Stomach (tissue), 9 donors: Measurements from ENCODE around the gene AKAP13. TPM values are rescaled to one million over a fixed set of nuclear protein-coding genes. Genes with fewer than 3 reads are reported as not detected.
A peak's percentile ranks its signal among the peaks of the same experiment; 100 is the strongest.

Source experiments
- DNase-seq, 2 donors: peaks; one replicate each; pipeline versions ENCODE4 v3.0.0 to v3.0.0-alpha.2; 2013 to 2019
- H3K27ac ChIP-seq, 5 donors: fragments of 200-600 bp in 4 of 5; sonication (generic) in 4 of 5; one replicate each; pipeline ENCODE4 v1.5.1; 2013 to 2019; ENCODE audit warnings: mild to moderate bottlenecking in 1 of 5, moderate library complexity in 1 of 5
- H3K27me3 ChIP-seq, 3 donors: fragments of 200-600 bp; sonication (generic); one replicate each; pipeline ENCODE4 v1.5.1; 2017 to 2019; ENCODE audit warnings: mixed run types in 1 of 3
- H3K36me3 ChIP-seq, 4 donors: fragments of 200-600 bp; sonication (generic); 1 replicate in 3 of 4; 2 replicates in 1 of 4; pipeline ENCODE4 v1.5.1; 2016 to 2019
- H3K4me1 ChIP-seq, 4 donors: fragments of 200-600 bp; sonication (generic); one replicate each; pipeline ENCODE4 v1.5.1; 2016 to 2019
- H3K4me3 ChIP-seq, 4 donors: fragments of 200-600 bp; sonication (generic) in 3 of 4; one replicate each; pipeline ENCODE4 v1.5.1; 2016 to 2019; ENCODE audit warnings: mild to moderate bottlenecking in 1 of 4
- H3K9me3 ChIP-seq, 4 donors: fragments of 200-600 bp; sonication (generic); one replicate each; pipeline ENCODE4 v1.5.1; 2016 to 2019
- EP300 ChIP-seq: sonication (generic); formaldehyde crosslinking; IDR thresholded peaks from one replicate; pipeline ENCODE4 v1.6.1; 2017; ENCODE audit warnings: antibody characterized with exemption
- POLR2A ChIP-seq, 4 donors: fragments of 450-650 bp; IDR thresholded peaks; one replicate each; pipeline ENCODE4 v1.6.1; 2016; ENCODE audit warnings: antibody characterized with exemption in 4 of 4, control low read depth in 2 of 4, mild to moderate bottlenecking in 1 of 4, moderate library complexity in 1 of 4
- POLR2AphosphoS5 ChIP-seq, 3 donors: sonication (generic); formaldehyde crosslinking; IDR thresholded peaks; one replicate each; pipeline ENCODE4 v1.6.1; 2016; ENCODE audit warnings: antibody characterized with exemption in 3 of 3
- WGBS, 5 donors: extraction: QIAGEN DNeasy Blood & Tissue Kit in 3 of 5; methylation state at CpG; one replicate each; pipeline versions ENCODE4 v1.1.5 to v1.1.7; 2013 to 2018; 5-methylcytosine and 5-hydroxymethylcytosine counted together
- intact Hi-C: fragments of 100-400 bp; cut with DNase I; formaldehyde crosslinking; loops from one replicate; pipeline ENCODE4 v1.15.1; 2023; ENCODE audit warnings: low total_unique reads
- polyA plus RNA-seq, 3 donors: library from polyadenylated mRNA; stranded (reverse); fragments of 200-250 nt; gene quantifications; one replicate each; pipeline ENCODE4 v1.2.3, GENCODE V29; 2013
- total RNA-seq, 5 donors: library from RNA; depleted of rRNA; stranded (reverse); fragments of >200 nt; gene quantifications; one replicate each; pipeline versions ENCODE4 v1.1.0 to v1.2.3, GENCODE V29; 2014 to 2016
- TF ChIP-seq, protein P1 (sequence below), 7 experiments: fragments of 450-650 bp in 4 of 7; fragments of 200-600 bp in 3 of 7; sonication (generic) in 3 of 7; IDR thresholded peaks; one replicate each; pipeline ENCODE4 v1.5.1; 2016 to 2019; ENCODE audit warnings: antibody characterized with exemption in 7 of 7, control low read depth in 2 of 7, mild to moderate bottlenecking in 1 of 7
- donor health status: healthy with polysubstance abuse.
- donor health status: Bipolar disorder and iron deficiency.
- donor health status: healthy.

AKAP13 gene
- total and polyA plus RNA-seq, 8 donors: 33.1 to 395 (median 138) TPM

DNA sequence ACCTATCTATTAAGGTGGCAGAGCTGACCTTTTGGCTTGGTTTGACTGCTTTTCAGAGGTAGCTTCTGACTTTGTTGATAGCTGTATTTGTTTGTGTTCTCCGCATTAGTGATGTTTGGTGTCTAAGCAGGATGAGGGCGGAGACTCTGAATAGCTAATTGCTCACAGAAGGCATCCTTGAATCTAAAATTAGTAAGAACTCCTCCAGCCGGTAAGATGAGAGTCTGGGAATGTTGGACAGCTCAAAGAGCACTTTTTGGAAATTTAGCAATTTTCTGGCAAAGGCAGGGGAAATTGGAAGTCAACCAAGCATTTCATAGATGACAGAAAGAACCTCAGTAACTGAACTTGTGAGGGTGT is 240.3 kb downstream of the AKAP13 start:
- Histone ChIP-seq H3K27ac (peak overlapping the region; percentile 21 to 85 (median 78)), H3K27me3 (no peaks in the 10 kb centered on the region), H3K9me3 (no peaks in the 10 kb centered on the region), H3K4me1 (peaks cover 55 to 100% (median 84%) of the 10 kb centered on the region in 4 donors), H3K4me3 (peak overlapping the region; percentile 41 to 52 (median 48)), H3K36me3 (peaks cover 0 to 8% (median 2%) of the 10 kb centered on the region in 4 donors)
- DNase-seq: peak in 1 of 2 donors; percentile 67
- no peak for TF ChIP-seq EP300
- TF ChIP-seq, protein P1, sequence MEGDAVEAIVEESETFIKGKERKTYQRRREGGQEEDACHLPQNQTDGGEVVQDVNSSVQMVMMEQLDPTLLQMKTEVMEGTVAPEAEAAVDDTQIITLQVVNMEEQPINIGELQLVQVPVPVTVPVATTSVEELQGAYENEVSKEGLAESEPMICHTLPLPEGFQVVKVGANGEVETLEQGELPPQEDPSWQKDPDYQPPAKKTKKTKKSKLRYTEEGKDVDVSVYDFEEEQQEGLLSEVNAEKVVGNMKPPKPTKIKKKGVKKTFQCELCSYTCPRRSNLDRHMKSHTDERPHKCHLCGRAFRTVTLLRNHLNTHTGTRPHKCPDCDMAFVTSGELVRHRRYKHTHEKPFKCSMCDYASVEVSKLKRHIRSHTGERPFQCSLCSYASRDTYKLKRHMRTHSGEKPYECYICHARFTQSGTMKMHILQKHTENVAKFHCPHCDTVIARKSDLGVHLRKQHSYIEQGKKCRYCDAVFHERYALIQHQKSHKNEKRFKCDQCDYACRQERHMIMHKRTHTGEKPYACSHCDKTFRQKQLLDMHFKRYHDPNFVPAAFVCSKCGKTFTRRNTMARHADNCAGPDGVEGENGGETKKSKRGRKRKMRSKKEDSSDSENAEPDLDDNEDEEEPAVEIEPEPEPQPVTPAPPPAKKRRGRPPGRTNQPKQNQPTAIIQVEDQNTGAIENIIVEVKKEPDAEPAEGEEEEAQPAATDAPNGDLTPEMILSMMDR (IDR thresholded peaks at IDR 0.05): no peak
- peak in 2 of 3 donors; percentile 73 to 78 for TF ChIP-seq POLR2AphosphoS5 (IDR thresholded peaks at IDR 0.05)
- intact Hi-C loops: no loop called here
- 35 to 61% (median 49%) methylated on average over 3 of the region's 3 CpGs for whole genome bisulfite sequencing, 5 donors

DNA sequence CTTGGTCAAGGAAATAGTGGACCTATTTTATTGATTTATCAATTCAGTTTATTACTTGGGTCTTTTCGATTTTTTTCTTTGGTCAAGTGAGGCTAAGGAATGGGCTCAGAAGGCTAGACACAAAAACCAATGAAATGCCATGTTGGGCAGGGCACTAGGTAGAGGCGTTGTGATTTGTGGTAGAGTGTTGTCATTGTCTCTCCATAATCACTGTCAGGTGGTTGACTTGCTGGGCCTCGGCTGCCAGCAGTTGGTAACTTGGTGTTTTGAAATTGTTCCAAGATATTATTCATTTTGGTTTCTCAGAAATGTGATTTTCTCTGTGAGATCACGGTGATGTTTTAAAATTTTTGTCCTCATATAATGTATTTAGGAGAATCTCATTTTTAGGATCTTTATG is 240.7 kb downstream of the AKAP13 start:
- peaks cover 0 to 12% (median 3%) of the 10 kb centered on the region in 4 donors for H3K36me3 ChIP-seq
- no peaks in the 10 kb centered on the region for H3K27me3 ChIP-seq
- intact Hi-C loops: no loop called here
- no peaks in the 10 kb centered on the region for H3K9me3 ChIP-seq
- DNase-seq: no peak
- H3K4me3 ChIP-seq: peak overlapping the region; percentile 41 to 52 (median 48)
- peak overlapping the region; percentile 50 to 85 (median 78) for H3K27ac ChIP-seq
- TF ChIP-seq POLR2A (IDR thresholded peaks at IDR 0.05) (no peak), EP300 (no peak), POLR2AphosphoS5 (IDR thresholded peaks at IDR 0.05) (no peak)
- TF ChIP-seq, protein P1 (IDR thresholded peaks at IDR 0.05): no peak
- H3K4me1 ChIP-seq: peaks cover 53 to 100% (median 82%) of the 10 kb centered on the region in 4 donors
- 60 to 73% (median 67%) methylated on average over 4 of the region's 4 CpGs for WGBS, 5 donors

DNA sequence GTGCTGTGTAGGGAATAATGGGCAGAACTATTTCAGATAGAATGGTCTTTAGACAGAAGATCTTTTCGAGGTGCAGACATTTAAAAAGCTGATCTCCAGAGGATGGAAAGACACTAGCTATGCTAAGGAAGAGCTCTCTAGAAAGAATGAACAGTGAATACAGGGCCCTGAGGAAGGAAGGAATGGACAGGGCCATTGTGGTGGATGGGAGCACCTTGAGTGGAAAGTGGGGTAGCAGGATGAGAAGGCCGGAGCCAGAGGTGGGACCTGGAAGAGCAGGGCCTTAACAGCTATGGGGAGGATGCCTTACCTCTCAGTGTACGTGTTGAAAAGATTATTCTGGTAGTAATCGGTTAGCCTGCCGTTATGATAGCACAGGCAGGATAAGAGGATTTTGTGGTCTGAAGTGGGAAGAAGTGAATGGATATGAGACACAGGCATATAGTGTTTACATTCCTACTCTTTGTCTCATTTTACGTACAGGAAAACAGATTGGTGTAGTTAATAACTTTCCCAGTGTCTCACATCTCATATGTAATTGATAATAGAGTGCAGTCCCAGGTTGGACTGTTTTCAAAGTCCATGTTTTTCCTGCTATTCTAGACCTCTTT is 241.9 kb downstream of the AKAP13 start:
- no peak for DNase-seq
- H3K36me3 ChIP-seq: peaks cover 0 to 24% (median 8%) of the 10 kb centered on the region in 4 donors
- H3K27me3 ChIP-seq: no peaks in the 10 kb centered on the region
- TF ChIP-seq, protein P1 (IDR thresholded peaks at IDR 0.05): no peak
- TF ChIP-seq EP300: no peak
- TF ChIP-seq POLR2AphosphoS5 (IDR thresholded peaks at IDR 0.05): peak in 1 of 3 donors; percentile 12
- H3K27ac ChIP-seq: peak overlapping the region; percentile 3 to 85 (median 78)
- peak overlapping the region; percentile 41 to 52 (median 48) for H3K4me3 ChIP-seq
- intact Hi-C loops: no loop called here
- H3K9me3 ChIP-seq: no peaks in the 10 kb centered on the region
- WGBS, 5 donors: 42 to 65% (median 53%) methylated on average over 6 of the region's 6 CpGs
- peaks cover 49 to 100% (median 83%) of the 10 kb centered on the region in 4 donors for H3K4me1 ChIP-seq

DNA sequence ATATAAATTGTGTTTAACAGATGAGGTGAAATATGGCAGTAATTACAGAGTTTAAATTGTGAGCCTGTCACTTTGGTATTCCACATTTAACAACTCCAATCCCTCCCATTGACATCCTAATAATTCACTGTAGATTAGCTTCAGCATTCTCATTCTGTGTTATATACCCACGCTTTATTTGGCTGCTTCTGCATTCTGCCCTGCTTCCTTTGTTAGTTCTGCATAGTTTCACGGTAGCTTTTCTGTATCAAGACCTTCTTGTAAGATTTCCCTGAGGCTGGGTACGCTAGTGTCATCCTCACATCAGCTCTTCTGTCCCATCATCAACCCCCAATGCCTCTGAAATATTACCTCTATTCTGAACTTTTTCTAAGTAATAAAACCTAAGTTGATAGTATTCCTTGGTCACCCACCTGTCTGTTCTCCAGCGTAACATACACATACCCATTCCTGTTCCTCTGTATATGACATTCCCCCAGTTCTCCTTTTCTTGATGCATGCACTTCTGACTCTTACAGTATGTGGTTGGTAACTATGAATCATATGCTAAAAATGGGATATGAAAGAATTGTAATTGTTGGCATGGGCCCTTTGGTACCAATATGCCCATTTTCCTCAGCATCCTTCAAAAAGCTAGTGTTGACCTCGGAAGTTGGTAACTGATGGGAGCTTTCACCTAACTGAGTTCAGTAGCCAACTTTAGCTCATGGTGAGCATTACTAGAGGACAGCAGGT is 243.1 kb downstream of the AKAP13 start:
- 54 to 76% (median 73%) methylated on average over 5 of the region's 5 CpGs for WGBS, 5 donors
- intact Hi-C loops: no loop called here
- peaks cover 38 to 99% (median 82%) of the 10 kb centered on the region in 4 donors for H3K4me1 ChIP-seq

More for the DNA sequence above, 243.1 kb downstream of the AKAP13 start:
- TF ChIP-seq POLR2AphosphoS5 (IDR thresholded peaks at IDR 0.05) (no peak), EP300 (no peak), POLR2A (IDR thresholded peaks at IDR 0.05) (no peak)
- TF ChIP-seq, protein P1 (IDR thresholded peaks at IDR 0.05): no peak
- peak overlapping the region; percentile 6 to 52 (median 30) for H3K4me3 ChIP-seq
- H3K9me3 ChIP-seq: no peaks in the 10 kb centered on the region
- H3K36me3 ChIP-seq: peaks cover 0 to 32% (median 10%) of the 10 kb centered on the region in 4 donors
- DNase-seq: peak in 1 of 2 donors; percentile 18
- no peaks in the 10 kb centered on the region for H3K27me3 ChIP-seq
- peak overlapping the region in 4 of 5 donors; percentile 63 to 85 (median 82) for H3K27ac ChIP-seq
